Type B pancreatic cell (in vitro differentiated cells): Measurements from ENCODE around the gene RPL22. TPM values are rescaled to one million over a fixed set of nuclear protein-coding genes. Genes with fewer than 3 reads are reported as not detected.
A peak's percentile ranks its signal among the peaks of the same experiment; 100 is the strongest.
"Not testable (repeated sequence)": the region's sequence is repeated elsewhere in the genome, so short reads cannot be mapped to it uniquely, and the experiment has no call there.

Source experiments
- DNase-seq: peaks from one replicate; pipeline ENCODE4 v3.0.0; 2021; ENCODE audit warnings: mixed read lengths; ENCODE audit not compliant: unreplicated experiment; ENCODE audit errors: extremely low spot score
- H3K27ac Mint-ChIP-seq: 2 replicates; pipeline ENCODE4 v1.8.0; 2021; ENCODE audit warnings: mild to moderate bottlenecking, mixed read lengths
- H3K27me3 Mint-ChIP-seq: 2 replicates; pipeline ENCODE4 v1.8.0; 2021; ENCODE audit warnings: mixed read lengths
- H3K36me3 Mint-ChIP-seq: 2 replicates; pipeline ENCODE4 v1.8.0; 2021; ENCODE audit warnings: mixed read lengths
- H3K4me1 Mint-ChIP-seq: one replicate; pipeline ENCODE4 v1.8.0; 2021; ENCODE audit warnings: mixed read lengths; ENCODE audit not compliant: unreplicated experiment
- H3K4me3 Mint-ChIP-seq: 2 replicates; pipeline ENCODE4 v1.8.0; 2021; ENCODE audit warnings: mild to moderate bottlenecking, mixed read lengths
- H3K9me3 Mint-ChIP-seq: 2 replicates; pipeline ENCODE4 v1.8.0; 2021; ENCODE audit warnings: mixed read lengths
- CTCF ChIP-seq: fragments of 200-600 bp; sonication (generic); conservative IDR thresholded peaks from 2 replicates; pipeline ENCODE4 v1.5.0; 2021; ENCODE audit warnings: antibody characterized with exemption, mild to moderate bottlenecking
- total RNA-seq: library from RNA; stranded (reverse); gene quantifications from 2 replicates; pipeline ENCODE4 v1.2.1, GENCODE V29; 2021; ENCODE audit warnings: low replicate concordance

RPL22 gene
- total RNA-seq, 1 donor from 2014 or later, result 499 TPM

- Mint-ChIP-seq H3K9me3 (no peaks in the 10 kb centered on the region), H3K27me3 (no peaks in the 10 kb centered on the region), H3K36me3 (peaks cover 18% of the 10 kb centered on the region), H3K4me1 (peaks cover 9% of the 10 kb centered on the region), H3K4me3 (no peak overlapping the region), H3K27ac (no peak overlapping the region)
- DNase-seq, result no peak
- TF ChIP-seq CTCF, result no peak
These were observed 24.2 kb upstream of the RPL22 start for GRCh38 chr1:6223617-6224016.

GRCh38 chr1:6222636-6223035 lies 23.2 kb upstream of the RPL22 start:
- peaks cover 18% of the 10 kb centered on the region for H3K36me3 Mint-ChIP-seq
- H3K27me3 Mint-ChIP-seq, result no peaks in the 10 kb centered on the region
- DNase-seq, result no peak
- H3K27ac Mint-ChIP-seq, result no peak overlapping the region
- no peaks in the 10 kb centered on the region for H3K9me3 Mint-ChIP-seq
- no peak overlapping the region for H3K4me3 Mint-ChIP-seq
- peaks cover 9% of the 10 kb centered on the region for H3K4me1 Mint-ChIP-seq
- no peak for TF ChIP-seq CTCF

GRCh38 chr1:6221210-6221784 lies 21.9 kb upstream of the RPL22 start:
- Mint-ChIP-seq H3K36me3 (peaks cover 18% of the 10 kb centered on the region), H3K4me1 (peaks cover 9% of the 10 kb centered on the region), H3K9me3 (no peaks in the 10 kb centered on the region), H3K4me3 (no peak overlapping the region), H3K27me3 (no peaks in the 10 kb centered on the region), H3K27ac (no peak overlapping the region)
- DNase-seq, result no peak
- TF ChIP-seq CTCF, result no peak

GRCh38 chr1:6220236-6220635 lies 20.8 kb upstream of the RPL22 start:
- peaks cover 9% of the 10 kb centered on the region for H3K4me1 Mint-ChIP-seq
- DNase-seq, result no peak
- no peaks in the 10 kb centered on the region for H3K9me3 Mint-ChIP-seq
- peaks cover 19% of the 10 kb centered on the region for H3K36me3 Mint-ChIP-seq
- H3K27me3 Mint-ChIP-seq, result no peaks in the 10 kb centered on the region
- peak overlapping the region; percentile 84 for H3K27ac Mint-ChIP-seq
- no peak for TF ChIP-seq CTCF
- no peak overlapping the region for H3K4me3 Mint-ChIP-seq

DNA sequence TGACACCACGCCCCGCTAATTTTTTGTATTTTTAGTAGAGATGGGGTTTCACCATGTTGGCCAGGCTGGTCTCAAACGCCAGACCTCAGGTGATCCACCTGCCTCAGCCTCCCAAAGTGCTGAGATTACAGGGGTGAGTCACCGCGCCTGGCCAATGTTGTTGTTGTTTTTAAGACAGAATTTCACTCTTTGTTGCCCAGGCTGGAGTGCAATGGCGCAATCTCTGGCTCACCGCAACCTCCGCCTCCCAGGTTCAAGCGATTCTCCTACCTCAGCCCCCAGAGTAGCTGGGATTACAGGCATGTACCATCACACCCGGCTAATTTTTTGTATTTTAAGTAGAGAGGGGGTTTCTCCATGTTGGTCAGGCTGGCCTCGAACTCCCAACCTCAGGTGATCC lies 20.2 kb upstream of the RPL22 start:
- H3K9me3 Mint-ChIP-seq, H3K27me3 Mint-ChIP-seq: not testable (repeated sequence)

GRCh38 chr1:6218375-6219164 lies 19.2 kb upstream of the RPL22 start:
- peak overlapping the region; percentile 75 for H3K27ac Mint-ChIP-seq
- no peak for DNase-seq
- H3K27me3 Mint-ChIP-seq, result no peaks in the 10 kb centered on the region
- H3K4me3 Mint-ChIP-seq, result no peak overlapping the region
- H3K4me1 Mint-ChIP-seq, result peaks cover 9% of the 10 kb centered on the region
- no peak for TF ChIP-seq CTCF
- no peaks in the 10 kb centered on the region for H3K9me3 Mint-ChIP-seq
- peaks cover 12% of the 10 kb centered on the region for H3K36me3 Mint-ChIP-seq

More for the DNA sequence above, 20.2 kb upstream of the RPL22 start:
- DNase-seq, H3K4me3 Mint-ChIP-seq, H3K4me1 Mint-ChIP-seq, H3K27ac Mint-ChIP-seq: not testable (repeated sequence)
- H3K36me3 Mint-ChIP-seq, result peaks cover 19% of the 10 kb centered on the region
